CD4-positive, alpha-beta memory T cell (primary cell): ENCODE results near the gene ITGB2. TPM values are rescaled to one million over a fixed set of nuclear protein-coding genes. Genes with fewer than 3 reads are reported as not detected.
A peak's percentile ranks its signal among the peaks of the same experiment; 100 is the strongest.
"Not testable (repeated sequence)": the region's sequence is repeated elsewhere in the genome, so short reads cannot be mapped to it uniquely, and the experiment has no call there.

Experiments
- CTCF ChIA-PET: fragments of 350-600 bp; sonication (Branson Sonifier 250); formaldehyde crosslinking; loops from one replicate; lab custom pipeline; 2021; ENCODE audit warnings: inconsistent platforms; ENCODE audit not compliant: partially characterized antibody; lab: Charles Lee
- POLR2A ChIA-PET: fragments of 350-600 bp; sonication (Branson Sonifier 250); formaldehyde crosslinking; loops from one replicate; lab custom pipeline; 2021; ENCODE audit not compliant: partially characterized antibody; lab: Charles Lee
- DNase-seq, 5 donors: peaks; one replicate each; pipeline versions ENCODE4 v3.0.0 to v3.0.0-alpha.2; 2020 to 2022; ENCODE audit warnings: mixed read lengths in 1 of 5
- H3K27ac ChIP-seq: one replicate; pipeline ENCODE4 v1.7.0; 2013; ENCODE audit warnings: low read depth, low read length
- H3K27me3 ChIP-seq: 2 replicates; pipeline ENCODE4 v1.7.0; 2013; ENCODE audit warnings: mild to moderate bottlenecking, low read length, moderate library complexity; ENCODE audit not compliant: insufficient read depth
- H3K36me3 ChIP-seq: 2 replicates; pipeline ENCODE4 v1.7.0; 2013; ENCODE audit warnings: mild to moderate bottlenecking, low read length, moderate library complexity; ENCODE audit not compliant: insufficient read depth
- H3K4me1 ChIP-seq: 2 replicates; pipeline ENCODE4 v1.7.0; 2013; ENCODE audit warnings: mild to moderate bottlenecking, low read length, moderate library complexity; ENCODE audit not compliant: insufficient read depth
- H3K4me3 ChIP-seq, 2 donors: one replicate each; pipeline ENCODE4 v1.7.0; 2013; ENCODE audit warnings: low read length in 2 of 2, mild to moderate bottlenecking in 1 of 2
- H3K9me3 ChIP-seq, 2 donors: one replicate each; pipeline ENCODE4 v1.7.0; 2013; ENCODE audit warnings: low read length in 2 of 2, control low read depth in 1 of 2; ENCODE audit not compliant: control insufficient read depth in 1 of 2
- H3K27ac Mint-ChIP-seq, 7 donors: one replicate each; pipeline ENCODE4 v1.8.0; 2020 to 2021; ENCODE audit warnings: mixed read lengths in 7 of 7, mild to moderate bottlenecking in 6 of 7, inconsistent platforms in 3 of 7, moderate library complexity in 3 of 7
- H3K27me3 Mint-ChIP-seq, 2 donors: one replicate each; pipeline ENCODE4 v1.8.0; 2020 to 2021; ENCODE audit warnings: mixed read lengths in 2 of 2
- H3K36me3 Mint-ChIP-seq, 2 donors: one replicate each; pipeline ENCODE4 v1.8.0; 2020 to 2021; ENCODE audit warnings: mixed read lengths in 2 of 2, inconsistent platforms in 1 of 2, mild to moderate bottlenecking in 1 of 2
- H3K4me1 Mint-ChIP-seq, 4 donors: one replicate each; pipeline ENCODE4 v1.8.0; 2020 to 2021; ENCODE audit warnings: mixed read lengths in 4 of 4, mild to moderate bottlenecking in 1 of 4
- H3K4me3 Mint-ChIP-seq, 8 donors: one replicate each; pipeline ENCODE4 v1.8.0; 2020 to 2021; ENCODE audit warnings: mixed read lengths in 8 of 8, mild to moderate bottlenecking in 7 of 8, moderate library complexity in 6 of 8, inconsistent platforms in 3 of 8
- H3K9me3 Mint-ChIP-seq, 8 donors: one replicate each; pipeline ENCODE4 v1.8.0; 2020 to 2021; ENCODE audit warnings: mixed read lengths in 8 of 8, mild to moderate bottlenecking in 5 of 8, inconsistent platforms in 3 of 8, moderate library complexity in 1 of 8
- intact Hi-C: fragments of 100-400 bp; cut with micrococcal nuclease; formaldehyde crosslinking; loops from one replicate; pipeline ENCODE4 v1.15.1; 2023
- polyA plus RNA-seq, 2 donors: library from polyadenylated mRNA; unstranded; fragments of 300-500 nt; fragmentation: Illumina TruSeq; gene quantifications; one replicate each; pipeline ENCODE4 v1.2.3, GENCODE V29; 2021
- total RNA-seq, 2 experiments: library from RNA; stranded (reverse); gene quantifications; one replicate each; pipeline ENCODE4 v1.2.3, GENCODE V29; 2021

Gene ITGB2
- total and polyA plus RNA-seq, 4 experiments from 2014 or later: 278 to 575 (median 414) TPM

- H3K27me3 Mint-ChIP-seq: no peaks in the 10 kb centered on the region
- Histone ChIP-seq H3K36me3 (peaks cover 27% of the 10 kb centered on the region), H3K27me3 (no peaks in the 10 kb centered on the region), H3K27ac (peak overlapping the region; percentile 64), H3K4me3 (peak overlapping the region; percentile 22 to 46), H3K9me3 (no peaks in the 10 kb centered on the region), H3K4me1 (peaks cover 97% of the 10 kb centered on the region)
- H3K27ac Mint-ChIP-seq: peak overlapping the region; percentile 78 to 97 (median 93)
- H3K36me3 Mint-ChIP-seq: peaks cover 30 to 40% of the 10 kb centered on the region in 2 donors
- POLR2A ChIA-PET: interaction anchor here (0.7 to 17.5 kb wide), 12 partner anchors 9 to 256 kb away, joined by 3 to 756 read pairs (median 7); partner anchors contain the start of genes KRTAP12-3, PTTG1IP, SLX9 and UBE2G2
- H3K9me3 Mint-ChIP-seq: no peaks in the 10 kb centered on the region
- intact Hi-C loops: loop anchor here (1.0 to 5.0 kb wide), 2 partner anchors 14 to 41 kb away; partner anchors contain the start of gene PTTG1IP
- CTCF ChIA-PET: interaction anchor here (0.8 to 9.0 kb wide), 8 partner anchors 14 to 113 kb away, joined by 3 to 93 read pairs (median 6); no protein-coding TSS in a partner anchor
- H3K4me1 Mint-ChIP-seq: peaks cover 47 to 96% (median 69%) of the 10 kb centered on the region in 4 donors
- no peak for DNase-seq
- H3K4me3 Mint-ChIP-seq: peak overlapping the region; percentile 77 to 92 (median 84)
Observed at GRCh38 chr21:44913425-44914175, 7.1 kb downstream of the ITGB2 start.

GRCh38 chr21:44912506-44913412 is 7.9 kb downstream of the ITGB2 start:
- Mint-ChIP-seq H3K4me3 (peak overlapping the region; percentile 63 to 90 (median 83)), H3K27ac (peak overlapping the region; percentile 88 to 98 (median 94)), H3K36me3 (peaks cover 28 to 40% of the 10 kb centered on the region in 2 donors), H3K4me1 (peaks cover 45 to 91% (median 63%) of the 10 kb centered on the region in 4 donors)
- H3K27ac ChIP-seq: peak overlapping the region; percentile 64
- peak overlapping the region; percentile 23 to 46 for H3K4me3 ChIP-seq
- not testable (repeated sequence) for H3K27me3 ChIP-seq, DNase-seq, H3K9me3 ChIP-seq, H3K27me3 Mint-ChIP-seq, H3K9me3 Mint-ChIP-seq
- POLR2A ChIA-PET: interaction anchor here (0.8 to 17.5 kb wide), 14 partner anchors 8 to 255 kb away, joined by 3 to 756 read pairs (median 8); partner anchors contain the start of genes ITGB2, KRTAP12-3, PTTG1IP and SLX9
- H3K36me3 ChIP-seq: peaks cover 26% of the 10 kb centered on the region
- CTCF ChIA-PET: interaction anchor here (0.8 to 9.0 kb wide), 7 partner anchors 7 to 112 kb away, joined by 3 to 93 read pairs (median 12); partner anchors contain the start of gene ITGB2
- peaks cover 94% of the 10 kb centered on the region for H3K4me1 ChIP-seq
- intact Hi-C loops: loop anchor here (5.0 kb wide), 1 partner anchor 40 kb away; the partner anchor contains the start of gene PTTG1IP

GRCh38 chr21:44912158-44912473 is 8.6 kb downstream of the ITGB2 start:
- H3K36me3 Mint-ChIP-seq: peaks cover 27 to 34% of the 10 kb centered on the region in 2 donors
- Histone ChIP-seq H3K9me3 (no peaks in the 10 kb centered on the region), H3K4me3 (peak overlapping the region; percentile 23 to 43), H3K27me3 (no peaks in the 10 kb centered on the region), H3K27ac (peak overlapping the region; percentile 61), H3K4me1 (peaks cover 94% of the 10 kb centered on the region), H3K36me3 (peaks cover 28% of the 10 kb centered on the region)
- H3K27ac Mint-ChIP-seq: peak overlapping the region; percentile 88 to 98 (median 94)
- H3K27me3 Mint-ChIP-seq: no peaks in the 10 kb centered on the region
- intact Hi-C loops: loop anchor here (5.0 kb wide), 1 partner anchor 40 kb away; the partner anchor contains the start of gene PTTG1IP
- H3K4me1 Mint-ChIP-seq: peaks cover 40 to 85% (median 58%) of the 10 kb centered on the region in 4 donors
- no peak for DNase-seq
- H3K4me3 Mint-ChIP-seq: peak overlapping the region; percentile 63 to 90 (median 83)
- ChIA-PET CTCF (interaction anchor here (0.6 to 9.0 kb wide), 9 partner anchors 8 to 111 kb away, joined by 3 to 93 read pairs (median 12); partner anchors contain the start of gene ITGB2), POLR2A (interaction anchor here (0.6 to 17.5 kb wide), 15 partner anchors 8 to 254 kb away, joined by 3 to 756 read pairs (median 8); partner anchors contain the start of genes ITGB2, KRTAP12-3, PTTG1IP and SLX9)
- no peaks in the 10 kb centered on the region for H3K9me3 Mint-ChIP-seq

GRCh38 chr21:44911384-44912157 is 9.1 kb downstream of the ITGB2 start:
- H3K4me1 ChIP-seq: peaks cover 92% of the 10 kb centered on the region
- peaks cover 33% of the 10 kb centered on the region for H3K36me3 ChIP-seq
- Mint-ChIP-seq H3K9me3 (no peaks in the 10 kb centered on the region), H3K27me3 (no peaks in the 10 kb centered on the region), H3K27ac (peak overlapping the region; percentile 88 to 98 (median 94)), H3K36me3 (peaks cover 23 to 30% of the 10 kb centered on the region in 2 donors), H3K4me3 (peak overlapping the region; percentile 63 to 90 (median 83)), H3K4me1 (peaks cover 35 to 80% (median 54%) of the 10 kb centered on the region in 4 donors)
- ChIA-PET CTCF (interaction anchor here (0.6 to 9.0 kb wide), 11 partner anchors 9 to 614 kb away, joined by 3 to 93 read pairs (median 6); partner anchors contain the start of gene ITGB2), POLR2A (interaction anchor here (0.6 to 17.5 kb wide), 18 partner anchors 9 to 254 kb away, joined by 3 to 756 read pairs (median 6); partner anchors contain the start of genes ITGB2, KRTAP12-3, PTTG1IP and SLX9)
- peak overlapping the region; percentile 42 to 43 for H3K4me3 ChIP-seq
- H3K27ac ChIP-seq: peak overlapping the region; percentile 61
- no peaks in the 10 kb centered on the region for H3K9me3 ChIP-seq
- H3K27me3 ChIP-seq: no peaks in the 10 kb centered on the region
- intact Hi-C loops: loop anchor here (1.0 to 5.0 kb wide), 6 partner anchors 10 to 111 kb away; partner anchors contain the start of gene PTTG1IP
- DNase-seq: peak; percentile 72 to 80 (median 79)

- ChIA-PET POLR2A (interaction anchor here (0.7 to 17.5 kb wide), 13 partner anchors 9 to 253 kb away, joined by 3 to 756 read pairs (median 8); partner anchors contain the start of genes ITGB2, KRTAP12-3, PTTG1IP and SUMO3), CTCF (interaction anchor here (1.0 to 9.0 kb wide), 10 partner anchors 9 to 613 kb away, joined by 3 to 93 read pairs (median 9); partner anchors contain the start of gene ITGB2)
- H3K27me3 Mint-ChIP-seq: no peaks in the 10 kb centered on the region
- peaks cover 34 to 80% (median 52%) of the 10 kb centered on the region in 4 donors for H3K4me1 Mint-ChIP-seq
- Histone ChIP-seq H3K36me3 (peaks cover 38% of the 10 kb centered on the region), H3K9me3 (no peaks in the 10 kb centered on the region), H3K4me3 (peak overlapping the region; percentile 12 to 43), H3K27ac (peak overlapping the region; percentile 61), H3K4me1 (peaks cover 90% of the 10 kb centered on the region), H3K27me3 (no peaks in the 10 kb centered on the region)
- H3K9me3 Mint-ChIP-seq: no peaks in the 10 kb centered on the region
- intact Hi-C loops: loop anchor here (1.0 to 5.0 kb wide), 6 partner anchors 10 to 111 kb away; partner anchors contain the start of gene PTTG1IP
- DNase-seq: no peak
- H3K36me3 Mint-ChIP-seq: peaks cover 27 to 33% of the 10 kb centered on the region in 2 donors
- H3K27ac Mint-ChIP-seq: peak overlapping the region; percentile 88 to 98 (median 94)
- H3K4me3 Mint-ChIP-seq: peak overlapping the region; percentile 63 to 90 (median 83)
Observed at GRCh38 chr21:44911068-44911383, 9.7 kb downstream of the ITGB2 start.
